ENCODE results near the gene MOCS3.

The MOCS3 gene

DNA sequence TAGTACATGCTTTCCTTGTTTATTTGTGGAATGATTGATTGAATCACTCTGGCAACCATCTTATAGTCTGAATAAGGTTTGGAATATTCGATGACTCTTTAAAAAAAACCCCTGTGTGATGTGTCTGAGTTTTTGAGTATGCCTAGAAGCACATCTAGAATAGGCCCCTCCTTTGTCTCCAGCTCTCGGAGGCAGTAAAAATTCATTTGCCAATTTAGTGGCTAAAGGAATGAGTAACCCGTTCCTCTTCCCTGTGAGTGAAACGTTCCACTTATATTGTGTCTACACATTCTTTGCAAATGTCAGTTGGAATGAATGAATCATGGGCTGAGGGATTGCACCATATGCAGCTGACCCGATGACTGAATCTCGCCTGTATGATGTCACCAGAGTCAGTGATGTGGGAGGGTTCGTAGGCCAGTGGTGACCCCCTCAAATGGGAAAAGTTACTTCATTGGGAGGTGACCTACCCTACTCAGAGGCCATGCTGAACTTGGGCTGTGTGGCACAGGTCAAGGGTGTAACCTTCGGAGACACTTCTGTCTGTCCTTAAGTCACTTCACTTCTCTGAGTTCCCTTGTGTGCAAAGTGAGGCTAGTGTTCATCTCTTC is 21.6 kb downstream of the MOCS3 start:
- in situ Hi-C loops (cut with MboI; ENCODE audit: low pct_unique_long_range_greater_than_20kb, low sequenced_read_pairs, unreplicated experiment): loop anchor here (25.0 kb wide), 1 partner anchor 657 kb away; no protein-coding TSS in a partner anchor
- no peak for DNase-seq (ENCODE audit: low spot score)
- TF ChIP-seq, protein P1, sequence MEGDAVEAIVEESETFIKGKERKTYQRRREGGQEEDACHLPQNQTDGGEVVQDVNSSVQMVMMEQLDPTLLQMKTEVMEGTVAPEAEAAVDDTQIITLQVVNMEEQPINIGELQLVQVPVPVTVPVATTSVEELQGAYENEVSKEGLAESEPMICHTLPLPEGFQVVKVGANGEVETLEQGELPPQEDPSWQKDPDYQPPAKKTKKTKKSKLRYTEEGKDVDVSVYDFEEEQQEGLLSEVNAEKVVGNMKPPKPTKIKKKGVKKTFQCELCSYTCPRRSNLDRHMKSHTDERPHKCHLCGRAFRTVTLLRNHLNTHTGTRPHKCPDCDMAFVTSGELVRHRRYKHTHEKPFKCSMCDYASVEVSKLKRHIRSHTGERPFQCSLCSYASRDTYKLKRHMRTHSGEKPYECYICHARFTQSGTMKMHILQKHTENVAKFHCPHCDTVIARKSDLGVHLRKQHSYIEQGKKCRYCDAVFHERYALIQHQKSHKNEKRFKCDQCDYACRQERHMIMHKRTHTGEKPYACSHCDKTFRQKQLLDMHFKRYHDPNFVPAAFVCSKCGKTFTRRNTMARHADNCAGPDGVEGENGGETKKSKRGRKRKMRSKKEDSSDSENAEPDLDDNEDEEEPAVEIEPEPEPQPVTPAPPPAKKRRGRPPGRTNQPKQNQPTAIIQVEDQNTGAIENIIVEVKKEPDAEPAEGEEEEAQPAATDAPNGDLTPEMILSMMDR (IDR thresholded peaks at IDR 0.05; ENCODE audit: extremely low read depth, insufficient read depth, missing control alignments): no peak

DNA sequence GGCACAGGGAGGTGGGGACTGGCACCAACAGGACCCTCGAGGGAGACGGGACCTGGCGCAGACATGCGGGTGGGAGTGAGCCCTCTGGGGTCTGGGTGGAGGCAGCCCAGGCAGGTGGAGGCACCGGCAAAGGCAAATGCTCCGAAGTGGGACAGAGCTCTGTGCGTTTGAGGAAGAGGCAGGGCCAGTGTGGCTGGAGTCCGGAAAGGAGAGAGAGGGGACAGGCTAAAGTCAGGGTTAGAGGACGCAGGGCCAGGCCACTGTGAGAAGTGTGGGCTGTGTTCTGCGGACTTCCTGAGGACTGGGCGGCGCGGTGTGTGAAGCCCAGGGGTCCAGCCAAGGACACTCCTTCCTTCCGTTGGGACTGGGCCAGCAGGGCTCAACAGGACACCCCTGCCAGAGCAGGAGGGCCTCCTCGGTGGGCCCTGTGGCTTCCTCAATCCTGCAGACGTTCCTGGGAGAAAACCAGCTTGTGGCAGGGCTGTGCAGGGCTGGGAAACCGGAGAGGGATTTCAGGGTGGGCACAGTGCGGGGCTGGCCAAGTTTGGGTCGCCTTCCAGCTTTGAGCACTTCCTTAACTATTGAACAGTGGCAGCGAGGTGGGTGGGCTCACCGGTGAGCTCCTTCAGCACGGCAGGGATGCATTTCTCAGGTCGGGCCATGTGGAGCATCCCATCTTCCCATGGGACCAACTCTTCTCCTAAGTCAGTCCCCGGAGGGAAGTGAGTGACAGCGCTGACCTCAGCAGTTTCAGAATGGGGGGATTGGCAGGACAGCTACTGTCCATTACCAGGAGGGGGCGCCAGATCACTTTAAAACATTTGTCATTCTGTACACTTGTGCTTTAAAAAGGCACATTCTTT is 22.5 kb downstream of the MOCS3 start:
- TF ChIP-seq, protein P1 (IDR thresholded peaks at IDR 0.05; ENCODE audit: extremely low read depth, insufficient read depth, missing control alignments): peak; percentile 80
- peak; percentile 75 for DNase-seq (ENCODE audit: low spot score)
- in situ Hi-C loops (cut with MboI; ENCODE audit: low pct_unique_long_range_greater_than_20kb, low sequenced_read_pairs, unreplicated experiment): loop anchor here (25.0 kb wide), 1 partner anchor 656 kb away; no protein-coding TSS in a partner anchor

DNA sequence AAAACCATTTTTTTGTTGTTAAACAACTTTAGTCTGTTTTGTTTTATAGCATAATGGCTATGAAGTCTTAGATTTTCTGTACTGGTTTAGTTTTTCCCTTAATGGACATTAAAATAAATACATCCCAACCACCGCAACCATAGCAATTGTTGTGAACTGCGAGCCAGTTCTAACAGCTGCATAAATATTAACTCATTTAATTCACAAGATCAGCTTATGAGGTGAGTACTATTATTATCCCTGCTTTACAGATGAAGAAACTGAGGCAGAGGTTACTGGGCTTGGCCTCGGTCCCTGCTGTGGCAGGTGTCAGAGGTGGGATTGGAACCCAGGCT is 23.1 kb downstream of the MOCS3 start:
- in situ Hi-C loops (cut with MboI; ENCODE audit: low pct_unique_long_range_greater_than_20kb, low sequenced_read_pairs, unreplicated experiment): loop anchor here (25.0 kb wide), 1 partner anchor 656 kb away; no protein-coding TSS in a partner anchor
- no peak for DNase-seq (ENCODE audit: low spot score)
- TF ChIP-seq, protein P1 (IDR thresholded peaks at IDR 0.05; ENCODE audit: extremely low read depth, insufficient read depth, missing control alignments): no peak

DNA sequence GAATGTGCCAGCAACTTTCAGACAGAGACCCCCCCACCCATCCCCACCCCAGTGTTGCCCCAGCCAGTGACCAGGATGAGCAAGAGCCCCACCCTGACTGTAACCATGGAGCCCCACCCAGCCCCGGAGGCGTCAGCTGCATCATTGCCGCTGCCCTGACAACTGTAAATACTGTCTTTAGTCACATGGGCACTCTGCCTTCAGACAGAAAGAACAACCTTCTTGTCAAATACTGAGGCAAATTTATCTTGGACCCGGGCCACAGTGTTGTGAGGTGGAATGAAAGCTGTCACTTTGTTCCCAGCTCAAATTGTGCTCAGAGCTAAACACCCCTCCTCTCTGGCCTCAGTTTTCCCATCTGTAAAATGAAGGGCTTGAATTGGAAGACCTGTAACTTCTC is 23.7 kb downstream of the MOCS3 start:
- DNase-seq (ENCODE audit: low spot score): no peak
- in situ Hi-C loops (cut with MboI; ENCODE audit: low pct_unique_long_range_greater_than_20kb, low sequenced_read_pairs, unreplicated experiment): loop anchor here (25.0 kb wide), 1 partner anchor 655 kb away; no protein-coding TSS in a partner anchor
- TF ChIP-seq, protein P1 (IDR thresholded peaks at IDR 0.05; ENCODE audit: extremely low read depth, insufficient read depth, missing control alignments): no peak

GRCh38 chr20:50983321-50983720 is 24.7 kb downstream of the MOCS3 start:
- TF ChIP-seq, protein P1 (IDR thresholded peaks at IDR 0.05; ENCODE audit: extremely low read depth, insufficient read depth, missing control alignments): no peak
- in situ Hi-C loops (cut with MboI; ENCODE audit: low pct_unique_long_range_greater_than_20kb, low sequenced_read_pairs, unreplicated experiment): loop anchor here (25.0 kb wide), 1 partner anchor 654 kb away; no protein-coding TSS in a partner anchor

DNA sequence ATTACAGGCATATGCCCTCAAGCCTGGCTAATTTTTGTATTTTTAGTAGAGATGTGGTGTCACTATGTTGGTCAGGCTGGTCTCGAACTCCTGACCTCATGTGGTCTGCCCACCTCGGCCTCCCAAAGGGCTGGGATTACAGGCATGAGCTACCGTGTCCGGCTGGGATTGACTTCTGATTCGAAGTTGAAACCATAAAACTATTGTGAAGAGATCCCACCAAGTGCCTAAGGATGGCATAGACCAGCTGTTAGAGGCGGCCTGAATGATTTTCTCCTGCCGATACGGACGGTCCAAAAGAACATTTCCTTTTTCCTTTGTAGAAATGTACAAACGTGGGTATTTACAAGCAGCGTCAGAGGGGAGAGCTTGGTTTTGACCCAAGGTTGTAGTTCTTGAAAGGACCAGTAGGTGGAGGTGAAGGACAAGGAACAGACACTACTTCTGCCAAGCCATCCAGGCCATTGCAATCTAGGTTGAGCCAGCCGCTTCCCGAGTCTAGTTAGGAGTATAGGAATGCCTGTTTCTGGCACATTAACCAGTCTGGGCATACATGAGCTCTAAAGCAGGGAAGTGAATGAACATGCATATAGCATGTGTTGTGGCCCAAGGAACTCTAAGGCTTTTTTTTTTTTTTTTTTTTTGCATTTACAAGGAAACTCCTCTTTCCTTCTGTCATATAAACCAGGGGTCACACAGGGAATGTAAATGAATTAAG is 29.0 kb downstream of the MOCS3 start:
- in situ Hi-C loops (cut with MboI; ENCODE audit: low pct_unique_long_range_greater_than_20kb, low sequenced_read_pairs, unreplicated experiment): loop anchor here (25.0 kb wide), 1 partner anchor 650 kb away; no protein-coding TSS in a partner anchor

More at GRCh38 chr20:50983321-50983720, 24.7 kb downstream of the MOCS3 start:
- no peak for DNase-seq (ENCODE audit: low spot score)

More for the DNA sequence above, 29.0 kb downstream of the MOCS3 start:
- peak; percentile 73 for DNase-seq (ENCODE audit: low spot score)
- TF ChIP-seq, protein P1 (IDR thresholded peaks at IDR 0.05; ENCODE audit: extremely low read depth, insufficient read depth, missing control alignments): peak; percentile 77

Measured in GM13977 (cell line).